ENCODE results near the gene KRT71. TPM values are rescaled to one million over a fixed set of nuclear protein-coding genes. Genes with fewer than 3 reads are reported as not detected.

KRT71 gene
- total and polyA plus RNA-seq, 5 donors, result not detected

GRCh38 chr12:52555577-52555976 is 2.6 kb upstream of the KRT71 start:
- DNase-seq (no peak), ATAC-seq (no peak)
- intact Hi-C loops (cut with DNase I), result no loop called here
- H3K4me1 ChIP-seq (ENCODE audit: control insufficient read depth, insufficient read depth, low read length), result no peaks in the 10 kb centered on the region
- H3K4me3 ChIP-seq (ENCODE audit: low read length), result no peak overlapping the region
- no peak overlapping the region for H3K27ac ChIP-seq (ENCODE audit: low read length)
- WGBS, result 76% methylated on average over 6 of the region's 6 CpGs
- H3K27me3 ChIP-seq (ENCODE audit: control insufficient read depth, insufficient read depth), result no peaks in the 10 kb centered on the region
- no peaks in the 10 kb centered on the region for H3K9me3 ChIP-seq (ENCODE audit: control insufficient read depth, low read length)

- WGBS, result 57% methylated on average over 5 of the region's 5 CpGs
- no peaks in the 10 kb centered on the region for H3K9me3 ChIP-seq (ENCODE audit: control insufficient read depth, low read length)
These were observed 890 bp downstream of the KRT71 start for GRCh38 chr12:52552055-52552454.

GRCh38 chr12:52551216-52551865 is 1.6 kb downstream of the KRT71 start:
- no peaks in the 10 kb centered on the region for H3K4me1 ChIP-seq (ENCODE audit: control insufficient read depth, insufficient read depth, low read length)
- H3K27me3 ChIP-seq (ENCODE audit: control insufficient read depth, insufficient read depth), result no peaks in the 10 kb centered on the region
- H3K9me3 ChIP-seq (ENCODE audit: control insufficient read depth, low read length), result no peaks in the 10 kb centered on the region
- DNase-seq (no peak), ATAC-seq (peak; percentile 53 to 66)
- H3K4me3 ChIP-seq (ENCODE audit: low read length), result no peak overlapping the region
- WGBS, result 36% methylated on average over 6 of the region's 6 CpGs
- H3K27ac ChIP-seq (ENCODE audit: low read length), result no peak overlapping the region
- intact Hi-C loops (cut with DNase I), result no loop called here

More at GRCh38 chr12:52552055-52552454, 890 bp downstream of the KRT71 start:
- intact Hi-C loops (cut with DNase I), result no loop called here
- H3K27ac ChIP-seq (ENCODE audit: low read length), result no peak overlapping the region
- H3K27me3 ChIP-seq (ENCODE audit: control insufficient read depth, insufficient read depth), result no peaks in the 10 kb centered on the region
- no peaks in the 10 kb centered on the region for H3K4me1 ChIP-seq (ENCODE audit: control insufficient read depth, insufficient read depth, low read length)
- H3K4me3 ChIP-seq (ENCODE audit: low read length), result no peak overlapping the region
- DNase-seq (peak in 2 of 3 donors; percentile 72 to 77), ATAC-seq (peak in 1 of 2 donors; percentile 39)

GRCh38 chr12:52546126-52546525 is 6.8 kb downstream of the KRT71 start:
- no peak for ATAC-seq
- 82% methylated on average over 15 of the region's 15 CpGs for WGBS
- no peaks in the 10 kb centered on the region for H3K4me1 ChIP-seq (ENCODE audit: control insufficient read depth, insufficient read depth, low read length)
- no peak for DNase-seq
- intact Hi-C loops (cut with DNase I), result no loop called here
- H3K4me3 ChIP-seq (ENCODE audit: low read length), result no peak overlapping the region
- H3K27ac ChIP-seq (ENCODE audit: low read length), result no peak overlapping the region
- H3K9me3 ChIP-seq (ENCODE audit: control insufficient read depth, low read length), result no peaks in the 10 kb centered on the region
- H3K27me3 ChIP-seq (ENCODE audit: control insufficient read depth, insufficient read depth), result no peaks in the 10 kb centered on the region

- DNase-seq, result peak in 2 of 3 donors; percentile 39 to 68
- Histone ChIP-seq H3K27me3 (ENCODE audit: control insufficient read depth, insufficient read depth) (no peaks in the 10 kb centered on the region), H3K4me1 (ENCODE audit: control insufficient read depth, insufficient read depth, low read length) (no peaks in the 10 kb centered on the region), H3K9me3 (ENCODE audit: control insufficient read depth, low read length) (no peaks in the 10 kb centered on the region), H3K4me3 (ENCODE audit: low read length) (no peak overlapping the region), H3K27ac (ENCODE audit: low read length) (no peak overlapping the region)
- WGBS, result 73% methylated on average over 17 of the region's 17 CpGs
- intact Hi-C loops (cut with DNase I), result no loop called here
- peak; percentile 54 to 65 for ATAC-seq
These were observed 8.7 kb downstream of the KRT71 start for GRCh38 chr12:52543985-52544883.

- Histone ChIP-seq H3K27me3 (ENCODE audit: control insufficient read depth, insufficient read depth) (no peaks in the 10 kb centered on the region), H3K4me3 (ENCODE audit: low read length) (no peak overlapping the region), H3K9me3 (ENCODE audit: control insufficient read depth, low read length) (no peaks in the 10 kb centered on the region), H3K27ac (ENCODE audit: low read length) (no peak overlapping the region), H3K4me1 (ENCODE audit: control insufficient read depth, insufficient read depth, low read length) (no peaks in the 10 kb centered on the region)
- intact Hi-C loops (cut with DNase I), result no loop called here
- DNase-seq, result no peak
- WGBS, result 49% methylated on average over 7 of the region's 7 CpGs
- no peak for ATAC-seq
These were observed 10.1 kb downstream of the KRT71 start for GRCh38 chr12:52542785-52543318.

- ATAC-seq (no peak), DNase-seq (no peak)
- H3K4me3 ChIP-seq (ENCODE audit: low read length), result no peak overlapping the region
- no peaks in the 10 kb centered on the region for H3K27me3 ChIP-seq (ENCODE audit: control insufficient read depth, insufficient read depth)
- intact Hi-C loops (cut with DNase I), result no loop called here
- no peak overlapping the region for H3K27ac ChIP-seq (ENCODE audit: low read length)
- H3K9me3 ChIP-seq (ENCODE audit: control insufficient read depth, low read length), result no peaks in the 10 kb centered on the region
- H3K4me1 ChIP-seq (ENCODE audit: control insufficient read depth, insufficient read depth, low read length), result no peaks in the 10 kb centered on the region
These were observed 10.8 kb downstream of the KRT71 start for GRCh38 chr12:52542157-52542556.

GRCh38 chr12:52541709-52542108 is 11.2 kb downstream of the KRT71 start:
- DNase-seq (no peak), ATAC-seq (no peak)
- Histone ChIP-seq H3K4me1 (ENCODE audit: control insufficient read depth, insufficient read depth, low read length) (no peaks in the 10 kb centered on the region), H3K27me3 (ENCODE audit: control insufficient read depth, insufficient read depth) (no peaks in the 10 kb centered on the region), H3K4me3 (ENCODE audit: low read length) (no peak overlapping the region), H3K27ac (ENCODE audit: low read length) (no peak overlapping the region), H3K9me3 (ENCODE audit: control insufficient read depth, low read length) (no peaks in the 10 kb centered on the region)
- 91% methylated on average over 5 of the region's 5 CpGs for WGBS
- intact Hi-C loops (cut with DNase I), result no loop called here

GRCh38 chr12:52540531-52540930 is 12.4 kb downstream of the KRT71 start:
- ATAC-seq (no peak), DNase-seq (no peak)
- no peaks in the 10 kb centered on the region for H3K4me1 ChIP-seq (ENCODE audit: control insufficient read depth, insufficient read depth, low read length)
- intact Hi-C loops (cut with DNase I), result no loop called here
- no peak overlapping the region for H3K4me3 ChIP-seq (ENCODE audit: low read length)
- 92% methylated on average over 7 of the region's 7 CpGs for WGBS
- H3K27me3 ChIP-seq (ENCODE audit: control insufficient read depth, insufficient read depth), result no peaks in the 10 kb centered on the region
- H3K9me3 ChIP-seq (ENCODE audit: control insufficient read depth, low read length), result no peaks in the 10 kb centered on the region
- no peak overlapping the region for H3K27ac ChIP-seq (ENCODE audit: low read length)

- 91% methylated on average over 3 of the region's 3 CpGs for WGBS
- no peak for DNase-seq
These were observed 13.1 kb downstream of the KRT71 start for GRCh38 chr12:52539821-52540173.

GRCh38 chr12:52539083-52539820 is 13.7 kb downstream of the KRT71 start:
- no peak for ATAC-seq
- H3K4me3 ChIP-seq (ENCODE audit: low read length), result no peak overlapping the region

More at GRCh38 chr12:52539821-52540173, 13.1 kb downstream of the KRT71 start:
- no peaks in the 10 kb centered on the region for H3K4me1 ChIP-seq (ENCODE audit: control insufficient read depth, insufficient read depth, low read length)
- no peak overlapping the region for H3K27ac ChIP-seq (ENCODE audit: low read length)
- H3K9me3 ChIP-seq (ENCODE audit: control insufficient read depth, low read length), result no peaks in the 10 kb centered on the region
- no peak for ATAC-seq
- no peak overlapping the region for H3K4me3 ChIP-seq (ENCODE audit: low read length)
- no peaks in the 10 kb centered on the region for H3K27me3 ChIP-seq (ENCODE audit: control insufficient read depth, insufficient read depth)
- intact Hi-C loops (cut with DNase I), result no loop called here

More at GRCh38 chr12:52539083-52539820, 13.7 kb downstream of the KRT71 start:
- no peak for DNase-seq
- Histone ChIP-seq H3K27ac (ENCODE audit: low read length) (no peak overlapping the region), H3K27me3 (ENCODE audit: control insufficient read depth, insufficient read depth) (no peaks in the 10 kb centered on the region), H3K4me1 (ENCODE audit: control insufficient read depth, insufficient read depth, low read length) (no peaks in the 10 kb centered on the region), H3K9me3 (ENCODE audit: control insufficient read depth, low read length) (no peaks in the 10 kb centered on the region)
- WGBS, result 62% methylated on average over 5 of the region's 5 CpGs
- intact Hi-C loops (cut with DNase I), result no loop called here
